ENCODE results near the gene ZNF184.
"Not testable (repeated sequence)": the region's sequence is repeated elsewhere in the genome, so short reads cannot be mapped to it uniquely, and the experiment has no call there.

Gene ZNF184

GRCh38 chr6:27478706-27479318 lies 5.9 kb upstream of the ZNF184 start:
- DNase-seq: peak; percentile 80 to 83

- DNase-seq: no peak
These were observed 5.3 kb upstream of the ZNF184 start for GRCh38 chr6:27478141-27478705.

GRCh38 chr6:27477318-27478013 lies 4.6 kb upstream of the ZNF184 start:
- no peak for DNase-seq

- DNase-seq: no peak
These were observed 3.2 kb upstream of the ZNF184 start for GRCh38 chr6:27476090-27476489.

- DNase-seq: no peak
These were observed 1.8 kb upstream of the ZNF184 start for GRCh38 chr6:27474672-27475071.

GRCh38 chr6:27474172-27474465 lies 1.2 kb upstream of the ZNF184 start:
- DNase-seq: no peak

- DNase-seq: peak; percentile 55 to 64
These were observed 706 bp downstream of the ZNF184 start for GRCh38 chr6:27472182-27472616.

GRCh38 chr6:27471365-27472115 lies 1.4 kb downstream of the ZNF184 start:
- DNase-seq: no peak

GRCh38 chr6:27470023-27470422 lies 2.9 kb downstream of the ZNF184 start:
- no peak for DNase-seq

- no peak for DNase-seq
These were observed 4.6 kb downstream of the ZNF184 start for GRCh38 chr6:27468334-27468733.

GRCh38 chr6:27452496-27452897 lies 20.4 kb downstream of the ZNF184 start:
- DNase-seq: no peak

- DNase-seq: no peak
These were observed 21.1 kb downstream of the ZNF184 start for GRCh38 chr6:27451660-27452390.

GRCh38 chr6:27448456-27448855 lies 24.4 kb downstream of the ZNF184 start:
- no peak for DNase-seq

GRCh38 chr6:27442932-27443331 lies 30.0 kb downstream of the ZNF184 start:
- DNase-seq: no peak

- DNase-seq: no peak
These were observed 31.9 kb downstream of the ZNF184 start for GRCh38 chr6:27441001-27441400.

GRCh38 chr6:27439371-27439770 lies 33.5 kb downstream of the ZNF184 start:
- no peak for DNase-seq

- no peak for DNase-seq
These were observed 39.2 kb downstream of the ZNF184 start for GRCh38 chr6:27433714-27434113.

- no peak for DNase-seq
These were observed 43.9 kb downstream of the ZNF184 start for GRCh38 chr6:27428966-27429365.

GRCh38 chr6:27428502-27428901 lies 44.4 kb downstream of the ZNF184 start:
- DNase-seq: no peak

GRCh38 chr6:27426045-27426620 lies 46.8 kb downstream of the ZNF184 start:
- no peak for DNase-seq

GRCh38 chr6:27424851-27425250 lies 48.1 kb downstream of the ZNF184 start:
- DNase-seq: not testable (repeated sequence)

- no peak for DNase-seq
These were observed 50.1 kb downstream of the ZNF184 start for GRCh38 chr6:27422651-27423332.

Measured in activated CD4-positive, alpha-beta T cell treated with anti-CD3 and anti-CD28 coated beads, Interleukin-2, amount 50 U/mL, for 4 hours (primary cell).